K562 (cell line): Measurements from ENCODE around the gene IFNK. TPM values are rescaled to one million over a fixed set of nuclear protein-coding genes. Genes with fewer than 3 reads are reported as not detected.

Source experiments
- HNRNPLL ChIP-seq: fragments of 200-400 bp; formaldehyde crosslinking; IDR thresholded peaks from 2 replicates; pipeline ENCODE4 v1.6.1; 2017; ENCODE audit warnings: low read length, low read depth, mild to moderate bottlenecking; ENCODE audit not compliant: poor library complexity, severe bottlenecking
- KDM1A ChIP-seq, 2 experiments: fragments of 450-650 bp; IDR thresholded peaks; 2 replicates each; pipeline ENCODE4 v1.6.1; 2016; ENCODE audit warnings: mild to moderate bottlenecking in 2 of 2
- TBP ChIP-seq: optimal IDR thresholded peaks from 2 replicates; pipeline ENCODE3; 2011; ENCODE audit warnings: low read depth, low read length, improper control_type of control experiment
- polyA plus RNA-seq, 8 experiments: library from polyadenylated mRNA; depleted of rRNA in 4 of 8; stranded (reverse) in 5 of 8; unstranded in 3 of 8; fragments of >200 nt; fragmentation: Nextera tagmentation in 2 of 8; fragmentation: Illumina TruSeq in 1 of 8; extraction: Ambion mirVana in 2 of 8; extraction: Trizol in 1 of 8; gene quantifications; 2 replicates each; pipeline versions ENCODE4 v1.2.1 to v1.2.3, GENCODE V29; 2011 to 2014; ENCODE audit warnings: inconsistent platforms in 1 of 8, missing spikeins in 1 of 8
- total RNA-seq, 7 experiments: library from RNA; depleted of rRNA in 6 of 7; stranded (reverse); fragments of >200 nt in 6 of 7; fragmentation: Illumina TruSeq in 2 of 7; extraction: Trizol in 2 of 7; gene quantifications; 2 replicates each; pipeline versions ENCODE4 v1.2.1 to v1.2.3, GENCODE V29; 2011 to 2021; ENCODE audit warnings: low replicate concordance in 1 of 7
- TF ChIP-seq, protein P1 (sequence below), 2 experiments: fragments of 450-650 bp in 1 of 2; sonication (generic) in 1 of 2; formaldehyde crosslinking in 1 of 2; IDR thresholded peaks; 2 replicates each; pipeline versions ENCODE4 v1.7.1 to v1.9.0; 2016 to 2022; ENCODE audit warnings: inconsistent platforms in 1 of 2, mild to moderate bottlenecking in 1 of 2, missing genetic modification reagents in 1 of 2
- TF ChIP-seq, protein P2 (sequence below), 2 experiments: fragments of 450-650 bp; IDR thresholded peaks; 2 replicates each; pipeline ENCODE4 v1.6.1; 2016; ENCODE audit warnings: mild to moderate bottlenecking in 2 of 2, borderline replicate concordance in 1 of 2, low read depth in 1 of 2, moderate library complexity in 1 of 2

IFNK gene
- total and polyA plus RNA-seq, 9 of the 15 experiments (the other 6 are each of a cell fraction or from before 2014, with no cell fraction given), result 0.11 TPM; not detected in 8

DNA sequence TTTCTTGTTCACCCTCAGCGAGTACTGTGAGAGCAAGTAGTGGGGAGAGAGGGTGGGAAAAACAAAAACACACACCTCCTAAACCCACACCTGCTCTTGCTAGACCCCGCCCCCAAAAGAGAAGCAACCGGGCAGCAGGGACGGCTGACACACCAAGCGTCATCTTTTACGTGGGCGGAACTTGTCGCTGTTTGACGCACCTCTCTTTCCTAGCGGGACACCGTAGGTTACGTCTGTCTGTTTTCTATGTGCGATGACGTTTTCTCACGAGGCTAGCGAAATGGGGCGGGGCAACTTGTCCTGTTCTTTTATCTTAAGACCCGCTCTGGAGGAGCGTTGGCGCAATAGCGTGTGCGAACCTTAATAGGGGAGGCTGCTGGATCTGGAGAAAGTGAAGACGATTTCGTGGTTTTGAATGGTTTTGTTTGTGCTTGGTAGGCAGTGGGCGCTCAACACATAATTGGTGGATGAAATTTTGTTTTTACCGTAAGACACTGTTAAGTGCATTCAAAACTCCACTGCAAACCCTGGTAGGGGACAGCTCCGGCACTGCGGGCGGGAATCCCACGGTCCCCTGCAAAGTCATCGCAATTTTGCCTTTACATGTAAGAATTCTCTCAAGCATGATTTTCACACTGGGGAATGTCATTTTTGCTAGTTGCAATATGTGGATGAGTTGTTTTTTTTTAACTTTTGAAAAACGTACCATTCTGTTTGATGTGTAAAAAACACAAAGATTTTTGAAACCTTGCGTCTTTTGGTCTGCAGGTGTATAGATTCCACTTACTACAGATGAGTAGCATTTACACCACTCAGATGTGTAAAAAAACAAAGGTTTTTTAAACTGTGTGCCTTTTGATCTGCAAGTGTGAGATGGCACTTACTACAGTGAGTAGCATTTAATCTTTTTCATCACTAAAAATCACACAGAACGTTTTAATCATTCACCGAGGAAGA, 49.8 kb downstream of the IFNK start (continued):
- TF ChIP-seq HNRNPLL (peak; percentile 83), TBP (peak; percentile 57), KDM1A (IDR thresholded peaks at IDR 0.05) (no peak)
- TF ChIP-seq, protein P1, sequence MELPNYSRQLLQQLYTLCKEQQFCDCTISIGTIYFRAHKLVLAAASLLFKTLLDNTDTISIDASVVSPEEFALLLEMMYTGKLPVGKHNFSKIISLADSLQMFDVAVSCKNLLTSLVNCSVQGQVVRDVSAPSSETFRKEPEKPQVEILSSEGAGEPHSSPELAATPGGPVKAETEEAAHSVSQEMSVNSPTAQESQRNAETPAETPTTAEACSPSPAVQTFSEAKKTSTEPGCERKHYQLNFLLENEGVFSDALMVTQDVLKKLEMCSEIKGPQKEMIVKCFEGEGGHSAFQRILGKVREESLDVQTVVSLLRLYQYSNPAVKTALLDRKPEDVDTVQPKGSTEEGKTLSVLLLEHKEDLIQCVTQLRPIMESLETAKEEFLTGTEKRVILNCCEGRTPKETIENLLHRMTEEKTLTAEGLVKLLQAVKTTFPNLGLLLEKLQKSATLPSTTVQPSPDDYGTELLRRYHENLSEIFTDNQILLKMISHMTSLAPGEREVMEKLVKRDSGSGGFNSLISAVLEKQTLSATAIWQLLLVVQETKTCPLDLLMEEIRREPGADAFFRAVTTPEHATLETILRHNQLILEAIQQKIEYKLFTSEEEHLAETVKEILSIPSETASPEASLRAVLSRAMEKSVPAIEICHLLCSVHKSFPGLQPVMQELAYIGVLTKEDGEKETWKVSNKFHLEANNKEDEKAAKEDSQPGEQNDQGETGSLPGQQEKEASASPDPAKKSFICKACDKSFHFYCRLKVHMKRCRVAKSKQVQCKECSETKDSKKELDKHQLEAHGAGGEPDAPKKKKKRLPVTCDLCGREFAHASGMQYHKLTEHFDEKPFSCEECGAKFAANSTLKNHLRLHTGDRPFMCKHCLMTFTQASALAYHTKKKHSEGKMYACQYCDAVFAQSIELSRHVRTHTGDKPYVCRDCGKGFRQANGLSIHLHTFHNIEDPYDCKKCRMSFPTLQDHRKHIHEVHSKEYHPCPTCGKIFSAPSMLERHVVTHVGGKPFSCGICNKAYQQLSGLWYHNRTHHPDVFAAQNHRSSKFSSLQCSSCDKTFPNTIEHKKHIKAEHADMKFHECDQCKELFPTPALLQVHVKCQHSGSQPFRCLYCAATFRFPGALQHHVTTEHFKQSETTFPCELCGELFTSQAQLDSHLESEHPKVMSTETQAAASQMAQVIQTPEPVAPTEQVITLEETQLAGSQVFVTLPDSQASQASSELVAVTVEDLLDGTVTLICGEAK (IDR thresholded peaks at IDR 0.05), result peak; percentile 40; the same call in 1 of the 2 replicates
- TF ChIP-seq, protein P1 (CRISPR knock-in tag; IDR thresholded peaks at IDR 0.05), result no peak
- TF ChIP-seq, protein P2, sequence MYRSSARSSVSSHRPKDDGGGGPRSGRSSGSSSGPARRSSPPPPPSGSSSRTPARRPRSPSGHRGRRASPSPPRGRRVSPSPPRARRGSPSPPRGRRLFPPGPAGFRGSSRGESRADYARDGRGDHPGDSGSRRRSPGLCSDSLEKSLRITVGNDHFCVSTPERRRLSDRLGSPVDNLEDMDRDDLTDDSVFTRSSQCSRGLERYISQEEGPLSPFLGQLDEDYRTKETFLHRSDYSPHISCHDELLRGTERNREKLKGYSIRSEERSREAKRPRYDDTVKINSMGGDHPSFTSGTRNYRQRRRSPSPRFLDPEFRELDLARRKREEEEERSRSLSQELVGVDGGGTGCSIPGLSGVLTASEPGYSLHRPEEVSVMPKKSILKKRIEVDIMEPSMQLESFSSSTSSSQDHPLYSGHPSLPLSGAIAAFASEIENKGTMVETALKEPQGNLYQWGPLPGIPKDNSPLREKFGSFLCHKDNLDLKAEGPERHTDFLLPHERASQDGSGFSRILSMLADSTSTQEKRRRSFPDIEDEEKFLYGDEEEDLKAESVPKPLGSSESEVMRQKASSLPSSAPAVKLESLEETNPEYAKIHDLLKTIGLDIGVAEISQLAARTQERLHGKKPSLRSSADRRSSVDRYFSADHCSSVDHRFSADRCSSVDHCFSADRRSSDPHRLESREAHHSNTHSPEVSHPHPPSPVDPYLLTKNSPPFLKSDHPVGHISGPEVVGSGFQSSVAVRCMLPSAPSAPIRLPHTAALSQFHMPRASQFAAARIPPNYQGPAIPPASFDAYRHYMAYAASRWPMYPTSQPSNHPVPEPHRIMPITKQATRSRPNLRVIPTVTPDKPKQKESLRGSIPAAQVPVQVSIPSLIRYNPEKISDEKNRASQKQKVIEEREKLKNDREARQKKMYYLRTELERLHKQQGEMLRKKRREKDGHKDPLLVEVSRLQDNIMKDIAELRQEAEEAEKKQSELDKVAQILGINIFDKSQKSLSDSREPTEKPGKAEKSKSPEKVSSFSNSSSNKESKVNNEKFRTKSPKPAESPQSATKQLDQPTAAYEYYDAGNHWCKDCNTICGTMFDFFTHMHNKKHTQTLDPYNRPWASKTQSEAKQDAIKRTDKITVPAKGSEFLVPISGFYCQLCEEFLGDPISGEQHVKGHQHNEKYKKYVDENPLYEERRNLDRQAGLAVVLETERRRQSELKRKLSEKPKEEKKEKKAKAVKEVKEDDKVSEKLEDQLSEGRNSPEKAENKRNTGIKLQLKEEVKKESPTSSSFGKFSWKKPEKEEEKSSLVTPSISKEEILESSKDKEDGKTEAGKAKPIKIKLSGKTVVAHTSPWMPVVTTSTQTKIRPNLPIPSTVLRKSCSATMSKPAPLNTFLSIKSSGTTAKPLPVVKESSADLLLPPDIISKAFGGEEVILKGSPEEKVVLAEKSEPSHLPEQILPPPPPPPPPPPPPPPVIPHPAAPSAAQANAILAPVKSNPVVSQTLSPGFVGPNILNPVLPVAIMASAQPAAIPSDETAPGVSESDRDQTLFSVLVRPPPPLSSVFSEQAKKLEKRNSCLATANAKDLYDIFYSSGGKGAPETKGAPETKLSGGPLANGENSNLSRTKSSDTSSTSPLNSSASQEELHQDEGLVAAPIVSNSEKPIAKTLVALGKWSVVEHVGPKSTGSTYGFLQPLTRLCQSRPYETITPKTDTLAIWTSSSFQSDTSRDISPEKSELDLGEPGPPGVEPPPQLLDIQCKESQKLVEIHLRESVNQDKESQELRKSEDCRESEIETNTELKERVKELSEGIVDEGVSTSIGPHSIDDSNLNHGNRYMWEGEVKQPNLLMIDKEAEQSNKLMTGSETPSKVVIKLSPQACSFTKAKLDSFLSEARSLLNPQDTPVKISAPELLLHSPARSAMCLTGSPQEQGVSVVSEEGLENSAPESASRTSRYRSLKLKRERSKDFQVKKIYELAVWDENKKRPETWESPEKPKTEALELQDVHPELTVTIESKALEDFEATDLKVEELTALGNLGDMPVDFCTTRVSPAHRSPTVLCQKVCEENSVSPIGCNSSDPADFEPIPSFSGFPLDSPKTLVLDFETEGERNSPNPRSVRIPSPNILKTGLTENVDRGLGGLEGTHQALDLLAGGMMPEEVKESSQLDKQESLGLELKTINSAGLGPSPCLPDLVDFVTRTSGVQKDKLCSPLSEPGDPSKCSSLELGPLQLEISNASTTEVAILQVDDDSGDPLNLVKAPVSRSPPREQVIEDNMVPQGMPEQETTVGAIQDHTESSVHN (IDR thresholded peaks at IDR 0.05; ENCODE audit: borderline replicate concordance in 1 of 2, low read depth in 1 of 2), result no peak
